ENCODE data around the gene FETUB.

- TF ChIP-seq CBX5 (IDR thresholded peaks at IDR 0.05; ENCODE audit: low read depth, low read length), result no peak
- no peak for TF ChIP-seq RAD21 (IDR thresholded peaks at IDR 0.05 in 1 of 2, conservative IDR thresholded peaks at IDR 0.05 in 1 of 2; ENCODE audit: low read depth in 2 of 2, low read length in 2 of 2)
- no peak for TF ChIP-seq YY1 (IDR thresholded peaks at IDR 0.05; ENCODE audit: low read depth, low read length)
- TF ChIP-seq TBP (IDR thresholded peaks at IDR 0.05; ENCODE audit: low read depth, low read length), result no peak
- no peak for TF ChIP-seq CTCF (IDR thresholded peaks at IDR 0.05; ENCODE audit: control extremely low read depth in 1 of 3, insufficient read depth in 1 of 3, low read depth in 1 of 3, low read length in 3 of 3)
These were observed 35.1 kb upstream of the FETUB start for GRCh38 chr3:186605078-186605477.
